ENCODE results near the gene CMTM1. TPM values are rescaled to one million over a fixed set of nuclear protein-coding genes. Genes with fewer than 3 reads are reported as not detected.
A peak's percentile ranks its signal among the peaks of the same experiment; 100 is the strongest.
"Not testable (repeated sequence)": the region's sequence is repeated elsewhere in the genome, so short reads cannot be mapped to it uniquely, and the experiment has no call there.

The CMTM1 gene
- total RNA-seq, 1 experiment from 2014 or later = 4.1 TPM

DNA sequence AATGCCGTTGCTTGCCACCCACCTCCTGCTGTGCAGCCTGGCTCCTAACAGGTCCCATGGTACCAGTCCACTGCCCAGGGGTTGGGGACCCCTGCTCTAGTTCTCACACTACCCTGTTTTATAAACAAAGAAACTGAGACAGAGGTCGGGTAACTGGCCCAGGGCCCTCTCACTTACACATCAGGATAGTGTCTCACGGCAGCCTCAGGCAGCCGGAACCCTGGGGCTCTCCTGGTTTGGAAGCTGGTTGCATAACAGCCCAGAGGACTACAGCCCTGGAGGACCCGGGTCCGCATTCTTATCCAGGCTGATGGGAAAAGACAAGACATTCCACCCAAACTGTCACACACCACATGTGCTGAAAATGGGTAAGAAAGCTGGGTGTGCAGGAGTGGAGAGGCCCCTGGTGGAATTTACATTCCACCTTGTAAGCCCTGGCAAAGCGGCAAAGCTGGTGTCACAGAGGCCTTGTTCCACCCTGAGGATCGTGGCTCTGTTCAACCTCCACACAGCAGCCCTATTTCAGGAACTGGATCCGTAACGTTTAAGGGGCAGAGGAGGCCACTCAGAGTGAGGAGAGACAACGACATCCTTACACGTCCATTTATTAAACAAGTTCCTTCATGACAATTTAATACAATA is 48.0 kb downstream of the CMTM1 start:
- peaks cover 8% of the 10 kb centered on the region for H3K36me3 ChIP-seq
- no peak for DNase-seq
- H3K4me3 ChIP-seq = no peak overlapping the region
- H3K9me3 ChIP-seq = no peaks in the 10 kb centered on the region
- H3K27me3 ChIP-seq = no peaks in the 10 kb centered on the region

DNA sequence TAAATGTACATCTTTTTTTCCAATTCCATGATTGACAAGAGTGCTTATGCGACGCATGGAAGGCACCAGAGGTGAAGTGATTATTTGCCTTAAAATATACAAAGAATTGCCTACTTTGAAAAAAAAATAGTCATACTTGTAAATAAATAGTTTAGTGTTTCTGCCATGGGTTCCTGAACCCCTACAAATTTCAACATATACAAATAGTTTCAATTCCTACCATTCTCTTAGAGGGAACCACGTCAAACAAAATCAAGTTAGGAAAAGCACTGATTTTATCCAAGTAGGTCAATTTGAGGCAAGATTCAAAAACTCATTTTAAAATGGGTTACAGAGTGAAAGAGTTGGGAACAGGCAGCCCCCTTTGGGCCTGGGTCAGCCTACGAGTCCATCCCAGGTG is 49.9 kb downstream of the CMTM1 start:
- Histone ChIP-seq H3K36me3 (no peaks in the 10 kb centered on the region; the same call in 1 of the 2 replicates), H3K4me3 (no peak overlapping the region), H3K27me3 (no peaks in the 10 kb centered on the region), H3K9me3 (no peaks in the 10 kb centered on the region)
- DNase-seq = no peak

DNA sequence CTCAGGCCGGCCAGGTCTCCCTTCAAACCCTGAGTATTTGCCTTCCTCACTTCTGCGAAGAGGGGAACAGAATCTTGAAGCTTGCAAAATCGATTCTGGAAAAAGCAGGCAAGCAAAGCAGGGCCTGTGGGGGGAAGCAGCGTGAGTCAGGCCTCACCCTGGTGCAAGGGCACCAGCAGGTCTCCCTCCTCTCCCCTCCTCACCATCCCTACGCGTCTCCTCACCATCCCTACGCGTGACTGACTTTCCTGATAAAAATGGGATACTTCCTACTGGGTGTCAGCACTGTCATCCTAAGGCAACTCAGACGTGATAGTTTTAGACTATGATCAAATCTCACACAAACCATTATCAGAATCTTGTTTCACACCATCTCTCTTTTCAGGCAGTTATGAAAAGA is 50.4 kb downstream of the CMTM1 start:
- H3K9me3 ChIP-seq = no peaks in the 10 kb centered on the region
- no peaks in the 10 kb centered on the region for H3K27me3 ChIP-seq
- no peak for DNase-seq
- H3K4me3 ChIP-seq = no peak overlapping the region
- no peaks in the 10 kb centered on the region; the same call in 1 of the 2 replicates for H3K36me3 ChIP-seq

DNA sequence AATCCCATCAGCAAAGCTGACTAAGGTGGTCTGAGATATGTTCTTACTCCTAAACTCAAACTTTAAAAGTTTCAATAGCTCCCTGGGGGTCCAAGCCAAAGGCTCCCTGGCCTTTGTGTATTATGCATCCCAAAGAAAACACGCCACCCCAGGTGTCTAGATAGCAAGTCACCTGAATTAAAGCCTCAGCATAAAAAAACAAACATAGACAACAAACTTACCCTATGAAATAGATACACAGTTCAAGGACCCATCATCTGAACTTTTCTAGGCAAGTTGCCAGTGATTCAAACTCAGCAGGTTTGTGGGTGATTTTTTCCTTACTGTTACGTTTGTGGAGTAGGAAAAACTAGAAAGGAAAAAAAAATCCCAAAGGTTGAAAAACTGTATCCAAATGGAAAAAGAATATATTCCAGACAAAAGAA is 50.8 kb downstream of the CMTM1 start:
- Histone ChIP-seq H3K36me3 (no peaks in the 10 kb centered on the region; the same call in 1 of the 2 replicates), H3K27me3 (no peaks in the 10 kb centered on the region), H3K9me3 (no peaks in the 10 kb centered on the region), H3K4me3 (no peak overlapping the region)
- DNase-seq = no peak

DNA sequence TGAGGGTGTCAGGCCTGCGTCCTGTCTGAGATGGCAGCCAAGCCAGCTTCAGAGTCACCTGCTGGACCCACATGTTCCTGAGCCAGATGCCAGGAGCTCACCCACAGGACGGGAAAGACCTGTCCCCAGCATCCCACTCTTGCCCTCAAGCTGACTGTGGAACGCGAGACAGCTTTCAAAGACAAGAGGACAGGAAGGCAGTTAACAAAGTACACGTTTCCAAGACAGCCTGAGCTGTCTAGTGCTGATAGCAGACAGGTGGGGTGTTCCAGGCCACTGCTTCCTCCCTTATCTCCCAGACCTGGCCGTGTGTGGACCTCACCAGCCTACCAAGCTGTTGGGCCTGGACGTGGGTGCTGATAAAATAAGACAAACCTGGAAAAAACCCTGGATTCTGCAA is 51.5 kb downstream of the CMTM1 start:
- Histone ChIP-seq H3K9me3 (no peaks in the 10 kb centered on the region), H3K36me3 (no peaks in the 10 kb centered on the region; the same call in 1 of the 2 replicates), H3K4me3 (no peak overlapping the region), H3K27me3 (no peaks in the 10 kb centered on the region)
- no peak for DNase-seq

DNA sequence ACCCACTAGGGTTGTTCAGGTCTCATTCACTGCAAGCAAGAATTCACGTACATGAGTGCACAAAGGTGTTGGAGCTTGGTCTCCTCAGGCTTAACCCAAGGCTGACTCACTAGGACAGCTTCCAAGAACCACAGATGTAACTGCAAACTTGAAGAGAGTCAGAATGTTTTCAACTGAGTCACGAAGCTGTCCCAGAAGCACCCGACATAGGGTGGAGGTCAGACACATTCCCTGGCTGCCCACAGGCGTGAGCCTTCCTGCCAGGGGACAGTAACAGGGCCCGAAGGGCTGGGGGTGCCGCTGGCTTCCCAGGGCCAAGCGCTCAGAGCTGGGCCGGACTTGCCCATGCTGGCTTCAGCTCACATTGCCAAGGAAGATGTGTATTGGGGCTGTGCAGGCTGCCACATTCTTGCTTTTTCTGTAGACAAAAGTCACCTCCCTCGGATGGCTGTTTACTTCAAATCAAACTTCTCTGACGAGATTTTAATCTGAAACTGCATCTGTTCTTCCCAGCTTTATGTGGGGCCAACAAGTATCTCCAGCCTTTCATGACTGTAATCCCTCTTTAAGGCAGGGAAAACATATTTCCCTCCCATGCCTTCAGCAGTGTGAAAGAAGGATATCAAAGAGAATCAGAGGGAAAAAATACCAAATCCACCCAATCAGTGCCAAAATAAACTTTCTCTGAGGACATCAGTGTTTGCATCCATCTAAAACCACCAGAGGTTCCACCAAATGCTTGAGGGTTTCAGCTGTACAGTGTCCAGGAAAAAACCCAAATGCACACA is 52.5 kb downstream of the CMTM1 start:
- H3K36me3 ChIP-seq = no peaks in the 10 kb centered on the region
- DNase-seq = peak; percentile 81
- H3K4me3 ChIP-seq = no peak overlapping the region
- no peaks in the 10 kb centered on the region for H3K9me3 ChIP-seq
- no peaks in the 10 kb centered on the region for H3K27me3 ChIP-seq

DNA sequence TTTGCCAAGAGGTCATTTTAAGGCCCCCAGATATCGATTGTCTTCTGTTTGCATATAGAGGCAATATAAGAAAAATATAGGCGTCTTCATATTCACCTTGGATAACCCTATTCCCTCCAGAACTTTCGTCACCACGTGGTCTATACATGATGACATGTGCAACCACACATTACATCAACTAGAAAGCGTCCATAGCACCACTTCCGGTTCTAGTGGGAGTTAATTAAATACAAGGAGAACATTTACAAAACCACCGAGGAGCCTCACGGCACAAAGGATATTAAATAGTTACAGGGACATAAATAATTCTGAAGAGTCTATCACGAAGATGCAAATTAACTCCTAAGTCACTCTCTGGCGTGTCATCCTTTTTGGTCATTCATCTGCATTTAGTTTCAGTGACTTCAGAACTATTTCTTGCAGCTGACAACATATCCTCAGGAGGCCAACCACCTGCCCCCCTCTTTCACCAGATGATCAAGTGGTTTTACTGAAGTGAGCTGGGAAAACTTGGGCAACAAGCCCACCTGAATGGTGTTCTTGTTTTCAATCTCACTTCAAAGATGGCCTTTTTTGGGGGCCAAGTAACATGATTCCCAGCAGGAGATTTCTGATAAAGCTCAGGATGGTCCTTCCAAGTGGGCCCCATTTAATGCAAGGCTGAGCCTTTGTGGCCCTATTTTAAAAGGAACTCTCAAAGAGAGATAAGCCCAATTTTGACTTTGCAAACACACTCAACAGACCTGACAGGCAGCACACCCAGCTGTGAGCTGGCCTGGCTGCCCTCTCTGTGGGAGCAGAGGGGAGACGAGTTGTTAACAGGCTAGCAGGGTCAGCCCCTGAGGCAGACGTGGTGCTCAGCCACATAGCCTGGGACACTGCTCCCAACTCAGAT is 53.5 kb downstream of the CMTM1 start:
- Histone ChIP-seq H3K4me3 (no peak overlapping the region), H3K9me3 (no peaks in the 10 kb centered on the region), H3K27me3 (no peaks in the 10 kb centered on the region), H3K36me3 (no peaks in the 10 kb centered on the region)
- DNase-seq = no peak

DNA sequence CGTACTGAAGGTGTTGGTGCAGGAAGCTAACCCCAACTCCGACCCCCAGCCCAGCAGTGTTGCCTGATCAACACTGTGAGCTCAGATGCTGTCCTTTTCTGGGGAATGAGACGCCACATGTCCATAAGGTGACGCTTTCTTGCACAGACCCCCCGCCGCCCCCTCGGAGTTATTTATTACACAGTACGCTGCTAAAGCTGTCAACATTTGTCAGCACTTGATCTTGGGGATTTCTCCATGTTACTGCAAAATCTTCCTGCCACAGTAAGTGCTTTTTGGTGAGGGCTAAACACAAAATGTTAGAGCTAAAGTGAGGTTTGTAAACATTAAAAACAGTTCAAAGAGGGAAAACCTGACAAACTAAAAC is 54.2 kb downstream of the CMTM1 start:
- DNase-seq = no peak
- Histone ChIP-seq H3K9me3 (no peaks in the 10 kb centered on the region), H3K27me3 (no peaks in the 10 kb centered on the region), H3K36me3 (no peaks in the 10 kb centered on the region), H3K4me3 (no peak overlapping the region)

DNA sequence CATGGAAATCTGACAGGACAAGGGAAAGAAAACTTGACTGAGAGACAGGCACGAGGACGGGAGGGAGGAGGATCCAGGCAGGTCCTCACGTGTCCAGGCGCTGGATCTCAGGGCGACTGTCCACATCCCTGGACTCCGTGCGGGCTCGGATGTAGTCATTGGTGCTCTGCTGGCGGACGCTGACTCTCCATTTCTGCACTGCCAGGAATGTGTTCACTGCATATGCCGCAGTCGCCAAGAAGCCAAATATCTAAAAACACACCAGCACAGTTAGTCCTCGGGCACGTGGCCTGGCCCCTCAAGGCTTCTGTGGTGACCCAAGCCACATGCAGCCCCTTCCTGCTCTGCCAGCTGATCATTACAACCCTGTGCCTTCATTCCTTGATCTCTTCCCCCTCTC is 55.7 kb downstream of the CMTM1 start:
- DNase-seq = no peak
- no peaks in the 10 kb centered on the region for H3K9me3 ChIP-seq
- H3K36me3 ChIP-seq = no peaks in the 10 kb centered on the region
- no peak overlapping the region for H3K4me3 ChIP-seq
- H3K27me3 ChIP-seq = no peaks in the 10 kb centered on the region

DNA sequence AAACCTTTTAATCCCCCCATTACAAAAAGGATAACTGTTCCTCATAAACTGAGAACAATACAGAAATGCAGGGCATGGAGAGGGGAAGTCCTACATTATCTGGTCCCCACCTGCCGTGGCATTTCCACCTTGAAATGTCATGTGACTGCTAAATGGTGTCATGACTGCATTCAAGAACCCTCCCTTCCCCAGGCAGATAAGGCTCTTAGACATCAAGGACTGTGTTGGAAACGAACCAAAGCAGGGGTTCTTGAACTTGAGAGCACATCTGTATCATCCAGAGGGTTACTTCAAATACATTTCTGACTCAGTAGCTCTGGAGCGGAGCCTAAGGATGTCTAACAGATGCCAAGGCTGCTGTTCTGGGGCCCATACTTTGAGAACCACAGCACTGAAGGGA is 56.6 kb downstream of the CMTM1 start:
- H3K27me3 ChIP-seq = no peaks in the 10 kb centered on the region
- H3K9me3 ChIP-seq = no peaks in the 10 kb centered on the region
- no peak overlapping the region for H3K4me3 ChIP-seq
- no peak for DNase-seq
- H3K36me3 ChIP-seq = no peaks in the 10 kb centered on the region

DNA sequence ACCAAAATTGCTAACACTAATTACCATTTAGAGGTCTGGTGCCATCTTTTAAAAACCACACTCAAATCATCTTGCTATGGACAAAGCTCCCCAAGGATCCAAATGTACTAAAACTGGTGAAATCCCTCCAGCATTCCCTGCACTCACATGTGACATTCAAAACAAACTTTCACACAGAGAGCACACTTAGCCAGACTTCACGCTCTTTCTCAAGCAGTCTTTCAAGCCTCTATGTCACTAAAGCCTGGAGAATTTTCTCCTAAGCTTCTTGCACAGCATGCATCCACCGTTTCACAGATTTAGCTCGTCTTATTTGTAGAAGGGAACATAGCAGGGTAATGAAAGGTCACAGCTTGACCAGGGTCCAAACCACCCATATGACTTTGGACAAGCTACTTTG is 57.5 kb downstream of the CMTM1 start:
- no peak for DNase-seq
- Histone ChIP-seq H3K9me3 (no peaks in the 10 kb centered on the region), H3K4me3 (no peak overlapping the region), H3K27me3 (no peaks in the 10 kb centered on the region), H3K36me3 (no peaks in the 10 kb centered on the region)

DNA sequence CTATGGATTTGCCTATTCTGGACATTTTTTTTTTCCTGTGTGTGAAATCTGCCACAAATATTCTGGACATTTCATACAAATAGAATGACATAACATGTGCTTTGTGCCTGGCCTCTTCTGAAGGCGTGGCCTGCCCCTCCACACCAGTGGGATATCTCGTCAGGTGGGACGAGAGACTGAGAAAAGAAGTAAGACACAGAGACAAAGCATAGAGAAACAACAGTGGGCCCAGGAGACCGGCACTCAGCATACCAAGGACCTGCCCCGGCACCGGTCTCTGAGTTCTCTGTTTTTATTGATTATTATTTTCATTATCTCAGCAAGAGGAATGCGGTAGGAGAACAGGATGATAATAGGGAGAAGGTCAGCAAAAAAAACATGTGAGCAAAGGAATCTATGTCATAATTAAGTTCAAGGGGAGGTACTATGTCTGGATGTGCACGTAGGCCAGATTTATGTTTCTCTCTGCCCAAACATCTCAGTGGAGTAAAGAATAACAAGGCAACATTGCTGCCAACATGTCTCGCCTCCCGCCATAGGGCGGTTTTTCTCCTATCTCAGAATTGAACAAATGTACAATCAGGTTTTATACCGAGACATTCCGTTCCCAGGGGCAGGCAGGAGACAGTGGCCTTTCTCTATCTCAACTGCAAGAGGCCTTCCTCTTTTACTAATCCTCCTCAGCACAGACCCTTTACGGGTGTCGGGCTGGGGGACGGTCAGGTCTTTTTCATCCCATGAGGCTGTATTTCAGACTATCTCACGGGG is 61.6 kb downstream of the CMTM1 start:
- not testable (repeated sequence) for H3K9me3 ChIP-seq, H3K4me3 ChIP-seq, DNase-seq, H3K27me3 ChIP-seq, H3K36me3 ChIP-seq

Other genes with a start within 250 kb of the CMTM1 start
- 0.20 and 1.8 TPM in 2 replicates for gene CDH5, start 199.7 kb upstream of the CMTM1 start, total RNA-seq (2014; rRNA removed; shearing (Covaris generic); ENCODE audit: low replicate concordance)
- gene BEAN1, start 139.1 kb upstream of the CMTM1 start, total RNA-seq (2014; rRNA removed; shearing (Covaris generic); ENCODE audit: low replicate concordance) = 0.56 TPM in 1 of 2 replicates, not detected in the other
- gene TK2, start 16.3 kb upstream of the CMTM1 start, total RNA-seq (2014; rRNA removed; shearing (Covaris generic); ENCODE audit: low replicate concordance) = 19.6 and 20.4 TPM in 2 replicates
- gene CKLF, start 13.9 kb upstream of the CMTM1 start, total RNA-seq (2014; rRNA removed; shearing (Covaris generic); ENCODE audit: low replicate concordance) = 37.2 and 46.1 TPM in 2 replicates
- not detected in 2 replicates for gene CMTM2, start 13.0 kb downstream of the CMTM1 start, total RNA-seq (2014; rRNA removed; shearing (Covaris generic); ENCODE audit: low replicate concordance)
- 17.3 and 27.6 TPM in 2 replicates for gene CMTM3, start 38.3 kb downstream of the CMTM1 start, total RNA-seq (2014; rRNA removed; shearing (Covaris generic); ENCODE audit: low replicate concordance)
- 1.5 and 2.9 TPM in 2 replicates for gene CMTM4, start 130.3 kb downstream of the CMTM1 start, total RNA-seq (2014; rRNA removed; shearing (Covaris generic); ENCODE audit: low replicate concordance)
- 23.2 and 27.2 TPM in 2 replicates for gene DYNC1LI2, start 185.2 kb downstream of the CMTM1 start, total RNA-seq (2014; rRNA removed; shearing (Covaris generic); ENCODE audit: low replicate concordance)
- not detected in 2 replicates for gene TERB1, start 235.1 kb downstream of the CMTM1 start, total RNA-seq (2014; rRNA removed; shearing (Covaris generic); ENCODE audit: low replicate concordance)